WTC11 (cell line): ENCODE results near the gene ABCG1.

Source experiments
- FOXJ3 ChIP-seq: sonication (generic); formaldehyde crosslinking; IDR thresholded peaks from 2 replicates; pipeline ENCODE4 v1.9.0; 2021; ENCODE audit warnings: missing genetic modification reagents, mild to moderate bottlenecking, borderline replicate concordance
- FOXK1 ChIP-seq: sonication (generic); formaldehyde crosslinking; IDR thresholded peaks from 2 replicates; pipeline ENCODE4 v1.8.0; 2022; ENCODE audit warnings: mild to moderate bottlenecking, moderate library complexity, missing genetic modification reagents
- GTF2I ChIP-seq: fragments of 250-450 bp; sonication (Bioruptor Pico); conservative IDR thresholded peaks from 2 replicates; pipeline ENCODE4 v1.4.0; 2021; ENCODE audit warnings: mild to moderate bottlenecking
- JUN ChIP-seq: sonication (generic); formaldehyde crosslinking; IDR thresholded peaks from 2 replicates; pipeline ENCODE4 v1.8.0; 2023; ENCODE audit warnings: mild to moderate bottlenecking, missing genetic modification reagents
- NR1H2 ChIP-seq: sonication (generic); formaldehyde crosslinking; IDR thresholded peaks from 2 replicates; pipeline ENCODE4 v1.9.0; 2021; ENCODE audit warnings: mild to moderate bottlenecking, moderate library complexity, missing genetic modification reagents
- TEAD4 ChIP-seq: sonication (generic); formaldehyde crosslinking; IDR thresholded peaks from 2 replicates; pipeline ENCODE4 v1.8.0; 2022; ENCODE audit warnings: mild to moderate bottlenecking, missing genetic modification reagents
- ZBTB21 ChIP-seq: sonication (generic); formaldehyde crosslinking; IDR thresholded peaks from 2 replicates; pipeline ENCODE4 v1.8.1; 2023; ENCODE audit warnings: mild to moderate bottlenecking, missing genetic modification reagents, borderline replicate concordance
- TF ChIP-seq, protein P1 (sequence below): fragments of 200-600 bp; IDR thresholded peaks from 2 replicates; pipeline ENCODE4 v1.8.0; 2022; ENCODE audit warnings: antibody characterized with exemption
- TF ChIP-seq, protein P2 (sequence below): sonication (generic); formaldehyde crosslinking; IDR thresholded peaks from 2 replicates; pipeline ENCODE4 v1.8.1; 2023; ENCODE audit warnings: mild to moderate bottlenecking, missing genetic modification reagents, moderate library complexity
- TF ChIP-seq, protein P3 (sequence below): sonication (generic); formaldehyde crosslinking; IDR thresholded peaks from 2 replicates; pipeline ENCODE4 v1.8.1; 2023; ENCODE audit warnings: mild to moderate bottlenecking, missing genetic modification reagents
- TF ChIP-seq, protein P4 (sequence below): sonication (generic); formaldehyde crosslinking; conservative IDR thresholded peaks from 2 replicates; pipeline ENCODE4 v1.8.1; 2023; ENCODE audit warnings: mild to moderate bottlenecking, low read depth, missing genetic modification reagents, moderate library complexity
- TF ChIP-seq, protein P5 (sequence below): sonication (generic); formaldehyde crosslinking; IDR thresholded peaks from 2 replicates; pipeline ENCODE4 v1.8.1; 2022; ENCODE audit warnings: low read depth, missing genetic modification reagents, borderline replicate concordance

DNA sequence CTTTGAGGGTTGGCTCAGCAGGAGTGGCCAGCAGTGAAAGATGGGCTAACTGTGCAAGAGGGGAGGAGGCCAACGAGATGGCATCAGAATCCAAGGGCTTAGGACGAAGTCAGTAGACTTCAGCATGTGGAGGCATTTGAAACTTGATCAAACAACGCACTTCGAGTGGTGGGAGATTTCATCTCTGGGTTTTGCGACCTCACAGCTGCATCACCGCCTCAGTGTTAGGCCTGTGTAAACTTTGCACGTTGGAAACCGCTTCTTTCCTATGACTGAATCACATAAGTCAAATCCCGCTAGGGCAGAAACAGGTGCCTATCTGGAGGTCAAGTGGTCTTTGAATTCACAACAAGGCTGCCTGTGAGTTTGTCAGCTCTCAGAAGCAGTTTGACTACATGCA lies 78.4 kb downstream of the ABCG1 start:
- TF ChIP-seq, protein P1, sequence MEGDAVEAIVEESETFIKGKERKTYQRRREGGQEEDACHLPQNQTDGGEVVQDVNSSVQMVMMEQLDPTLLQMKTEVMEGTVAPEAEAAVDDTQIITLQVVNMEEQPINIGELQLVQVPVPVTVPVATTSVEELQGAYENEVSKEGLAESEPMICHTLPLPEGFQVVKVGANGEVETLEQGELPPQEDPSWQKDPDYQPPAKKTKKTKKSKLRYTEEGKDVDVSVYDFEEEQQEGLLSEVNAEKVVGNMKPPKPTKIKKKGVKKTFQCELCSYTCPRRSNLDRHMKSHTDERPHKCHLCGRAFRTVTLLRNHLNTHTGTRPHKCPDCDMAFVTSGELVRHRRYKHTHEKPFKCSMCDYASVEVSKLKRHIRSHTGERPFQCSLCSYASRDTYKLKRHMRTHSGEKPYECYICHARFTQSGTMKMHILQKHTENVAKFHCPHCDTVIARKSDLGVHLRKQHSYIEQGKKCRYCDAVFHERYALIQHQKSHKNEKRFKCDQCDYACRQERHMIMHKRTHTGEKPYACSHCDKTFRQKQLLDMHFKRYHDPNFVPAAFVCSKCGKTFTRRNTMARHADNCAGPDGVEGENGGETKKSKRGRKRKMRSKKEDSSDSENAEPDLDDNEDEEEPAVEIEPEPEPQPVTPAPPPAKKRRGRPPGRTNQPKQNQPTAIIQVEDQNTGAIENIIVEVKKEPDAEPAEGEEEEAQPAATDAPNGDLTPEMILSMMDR, result no peak
- TF ChIP-seq, protein P2, sequence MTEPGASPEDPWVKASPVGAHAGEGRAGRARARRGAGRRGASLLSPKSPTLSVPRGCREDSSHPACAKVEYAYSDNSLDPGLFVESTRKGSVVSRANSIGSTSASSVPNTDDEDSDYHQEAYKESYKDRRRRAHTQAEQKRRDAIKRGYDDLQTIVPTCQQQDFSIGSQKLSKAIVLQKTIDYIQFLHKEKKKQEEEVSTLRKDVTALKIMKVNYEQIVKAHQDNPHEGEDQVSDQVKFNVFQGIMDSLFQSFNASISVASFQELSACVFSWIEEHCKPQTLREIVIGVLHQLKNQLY, result no peak
- TF ChIP-seq FOXJ3 (no peak), FOXK1 (no peak), GTF2I (no peak), ZBTB21 (CRISPR knock-in tag) (no peak), TEAD4 (CRISPR knock-in tag) (no peak), NR1H2 (CRISPR knock-in tag) (no peak), JUN (no peak)
- TF ChIP-seq, protein P3, sequence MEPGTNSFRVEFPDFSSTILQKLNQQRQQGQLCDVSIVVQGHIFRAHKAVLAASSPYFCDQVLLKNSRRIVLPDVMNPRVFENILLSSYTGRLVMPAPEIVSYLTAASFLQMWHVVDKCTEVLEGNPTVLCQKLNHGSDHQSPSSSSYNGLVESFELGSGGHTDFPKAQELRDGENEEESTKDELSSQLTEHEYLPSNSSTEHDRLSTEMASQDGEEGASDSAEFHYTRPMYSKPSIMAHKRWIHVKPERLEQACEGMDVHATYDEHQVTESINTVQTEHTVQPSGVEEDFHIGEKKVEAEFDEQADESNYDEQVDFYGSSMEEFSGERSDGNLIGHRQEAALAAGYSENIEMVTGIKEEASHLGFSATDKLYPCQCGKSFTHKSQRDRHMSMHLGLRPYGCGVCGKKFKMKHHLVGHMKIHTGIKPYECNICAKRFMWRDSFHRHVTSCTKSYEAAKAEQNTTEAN, result no peak
- TF ChIP-seq, protein P4, sequence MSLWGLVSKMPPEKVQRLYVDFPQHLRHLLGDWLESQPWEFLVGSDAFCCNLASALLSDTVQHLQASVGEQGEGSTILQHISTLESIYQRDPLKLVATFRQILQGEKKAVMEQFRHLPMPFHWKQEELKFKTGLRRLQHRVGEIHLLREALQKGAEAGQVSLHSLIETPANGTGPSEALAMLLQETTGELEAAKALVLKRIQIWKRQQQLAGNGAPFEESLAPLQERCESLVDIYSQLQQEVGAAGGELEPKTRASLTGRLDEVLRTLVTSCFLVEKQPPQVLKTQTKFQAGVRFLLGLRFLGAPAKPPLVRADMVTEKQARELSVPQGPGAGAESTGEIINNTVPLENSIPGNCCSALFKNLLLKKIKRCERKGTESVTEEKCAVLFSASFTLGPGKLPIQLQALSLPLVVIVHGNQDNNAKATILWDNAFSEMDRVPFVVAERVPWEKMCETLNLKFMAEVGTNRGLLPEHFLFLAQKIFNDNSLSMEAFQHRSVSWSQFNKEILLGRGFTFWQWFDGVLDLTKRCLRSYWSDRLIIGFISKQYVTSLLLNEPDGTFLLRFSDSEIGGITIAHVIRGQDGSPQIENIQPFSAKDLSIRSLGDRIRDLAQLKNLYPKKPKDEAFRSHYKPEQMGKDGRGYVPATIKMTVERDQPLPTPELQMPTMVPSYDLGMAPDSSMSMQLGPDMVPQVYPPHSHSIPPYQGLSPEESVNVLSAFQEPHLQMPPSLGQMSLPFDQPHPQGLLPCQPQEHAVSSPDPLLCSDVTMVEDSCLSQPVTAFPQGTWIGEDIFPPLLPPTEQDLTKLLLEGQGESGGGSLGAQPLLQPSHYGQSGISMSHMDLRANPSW, result no peak
- TF ChIP-seq, protein P5, sequence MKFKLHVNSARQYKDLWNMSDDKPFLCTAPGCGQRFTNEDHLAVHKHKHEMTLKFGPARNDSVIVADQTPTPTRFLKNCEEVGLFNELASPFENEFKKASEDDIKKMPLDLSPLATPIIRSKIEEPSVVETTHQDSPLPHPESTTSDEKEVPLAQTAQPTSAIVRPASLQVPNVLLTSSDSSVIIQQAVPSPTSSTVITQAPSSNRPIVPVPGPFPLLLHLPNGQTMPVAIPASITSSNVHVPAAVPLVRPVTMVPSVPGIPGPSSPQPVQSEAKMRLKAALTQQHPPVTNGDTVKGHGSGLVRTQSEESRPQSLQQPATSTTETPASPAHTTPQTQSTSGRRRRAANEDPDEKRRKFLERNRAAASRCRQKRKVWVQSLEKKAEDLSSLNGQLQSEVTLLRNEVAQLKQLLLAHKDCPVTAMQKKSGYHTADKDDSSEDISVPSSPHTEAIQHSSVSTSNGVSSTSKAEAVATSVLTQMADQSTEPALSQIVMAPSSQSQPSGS (CRISPR knock-in tag), result no peak
